Peyer's patch (tissue), 4 donors: ENCODE data around the gene NFATC3.

ENCODE experiments used
- CTCF ChIP-seq, 6 experiments: fragments of 450-650 bp in 4 of 6; fragments of 200-600 bp in 2 of 6; sonication (generic) in 1 of 6; IDR thresholded peaks; one replicate each; pipeline ENCODE4 v1.5.1; 2017 to 2019; ENCODE audit warnings: antibody characterized with exemption in 6 of 6, mild to moderate bottlenecking in 3 of 6, moderate library complexity in 1 of 6
- POLR2A ChIP-seq, 2 donors: fragments of 450-650 bp; IDR thresholded peaks; one replicate each; pipeline ENCODE4 v1.5.1; 2017; ENCODE audit warnings: antibody characterized with exemption in 2 of 2, mild to moderate bottlenecking in 2 of 2, moderate library complexity in 2 of 2

- TF ChIP-seq CTCF (IDR thresholded peaks at IDR 0.05) (peak in 1 of 6 experiments; percentile 7), POLR2A (IDR thresholded peaks at IDR 0.05) (no peak)
Observed at GRCh38 chr16:68096491-68096890, 11.3 kb downstream of the NFATC3 start.
